GM18870 (cell line): ENCODE results near the gene DOCK1.

Experiments
- ATAC-seq: cut with Tn5 transposase; IDR thresholded peaks from one replicate; pipeline ENCODE4 v1.9.1; 2021; ENCODE audit warnings: moderate library complexity; ENCODE audit not compliant: unreplicated experiment

The DOCK1 gene

GRCh38 chr10:127485153-127485857 lies 580.1 kb downstream of the DOCK1 start:
- ATAC-seq: no peak

GRCh38 chr10:127486355-127486754 lies 581.1 kb downstream of the DOCK1 start:
- ATAC-seq: no peak

DNA sequence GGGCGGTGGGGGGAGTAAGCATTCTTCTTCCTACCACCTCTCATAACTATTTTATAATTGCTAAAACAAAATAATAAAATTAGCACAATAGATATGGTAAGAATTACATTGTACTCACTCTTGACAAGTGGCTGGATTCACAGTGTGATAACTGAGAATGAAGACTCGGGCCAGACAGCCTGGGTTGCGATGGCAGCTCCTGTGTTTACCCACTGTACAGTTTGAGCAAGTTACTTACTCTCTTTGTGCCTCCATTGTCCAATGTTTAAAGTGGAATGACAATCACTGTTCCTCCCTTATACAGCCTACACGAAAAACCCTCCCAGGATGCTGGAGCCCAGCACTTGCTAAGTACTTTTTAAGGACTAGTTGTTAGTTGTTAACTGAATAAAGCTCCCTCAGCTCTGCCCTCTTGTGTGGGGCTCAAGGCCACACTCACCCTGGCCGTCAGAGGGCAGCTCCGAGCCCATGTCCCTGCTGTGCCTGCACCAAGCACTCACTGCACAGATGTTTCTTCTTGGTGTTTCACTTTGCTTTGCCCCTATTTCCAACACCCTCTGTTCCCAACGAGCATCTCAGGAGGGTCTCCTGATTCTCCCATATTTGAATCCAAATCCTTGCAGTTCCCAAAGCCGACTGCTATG lies 587.5 kb downstream of the DOCK1 start:
- ATAC-seq: no peak

DNA sequence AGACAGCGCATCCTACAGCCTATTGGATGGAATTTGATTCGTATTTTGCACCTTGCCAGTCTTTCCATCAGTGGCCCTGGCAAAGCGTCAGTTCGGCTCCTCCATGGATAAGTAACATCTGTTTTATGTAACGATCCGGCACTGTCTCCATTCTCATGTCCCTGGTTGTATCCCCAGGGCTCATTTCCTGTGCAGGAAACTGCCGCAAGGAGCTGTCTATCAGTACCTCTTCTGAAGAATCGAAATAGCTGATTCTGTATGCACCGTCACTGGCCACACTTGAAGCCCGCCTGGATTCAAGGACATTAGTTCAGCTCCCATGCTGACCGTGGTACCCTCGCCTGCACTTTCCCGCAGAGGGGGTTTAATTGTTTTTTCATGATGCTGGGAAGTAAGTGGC lies 590.8 kb downstream of the DOCK1 start:
- ATAC-seq: no peak

GRCh38 chr10:127497685-127498084 lies 592.5 kb downstream of the DOCK1 start:
- no peak for ATAC-seq

- ATAC-seq: no peak
Observed at GRCh38 chr10:127498087-127498486, 592.9 kb downstream of the DOCK1 start.

DNA sequence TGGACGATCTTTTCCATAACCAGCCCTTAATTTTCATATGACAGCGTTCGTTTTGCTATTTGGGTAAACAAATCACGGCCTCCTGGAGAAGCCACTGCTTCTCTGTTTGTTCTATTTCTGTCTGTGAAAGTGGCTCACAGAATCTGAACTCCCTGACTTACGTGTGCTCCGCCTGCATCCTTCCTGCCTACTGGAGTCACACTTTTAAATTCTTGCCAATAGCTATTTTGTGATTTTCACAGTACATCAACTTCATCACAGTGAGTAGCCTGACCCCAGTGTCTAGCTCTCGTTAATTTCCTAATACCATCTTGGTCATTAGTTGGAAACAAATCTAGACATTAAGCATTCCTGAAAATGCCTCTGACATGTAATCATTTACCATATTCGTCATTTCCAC lies 594.9 kb downstream of the DOCK1 start:
- no peak for ATAC-seq
